Dedifferentiated amniotic fluid mesenchymal stem cell (primary cell): ENCODE data around the gene OR52E6.

ENCODE experiments used
- DNase-seq: peaks from one replicate; pipeline ENCODE4 v3.0.0-alpha.2; 2016; ENCODE audit errors: extremely low spot score

OR52E6 gene

DNA sequence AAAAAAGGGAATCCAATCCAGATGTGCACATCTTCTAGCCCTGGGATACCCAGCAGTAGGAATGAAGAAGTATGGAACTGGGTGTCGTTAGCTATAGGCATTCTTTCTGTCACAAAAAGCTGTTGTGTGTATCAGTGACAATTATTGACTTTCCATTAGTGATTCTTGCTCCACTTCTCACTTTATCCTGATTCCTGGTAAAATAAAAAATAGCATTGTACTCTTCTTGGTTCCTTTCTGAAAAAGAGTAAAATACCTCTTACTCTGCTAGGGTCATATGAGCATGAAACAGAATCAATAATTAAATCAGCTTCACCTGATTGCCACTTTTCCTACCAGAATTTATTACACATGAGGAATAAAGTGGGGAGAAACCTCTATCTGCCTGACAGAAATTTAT is at the start of gene OR52E6:
Gene OR52E6 (minus strand): TSS at position 101 of the 400 bp plus-strand sequence. CDS start 0 bp downstream, at position 101.
- no peak for DNase-seq

DNA sequence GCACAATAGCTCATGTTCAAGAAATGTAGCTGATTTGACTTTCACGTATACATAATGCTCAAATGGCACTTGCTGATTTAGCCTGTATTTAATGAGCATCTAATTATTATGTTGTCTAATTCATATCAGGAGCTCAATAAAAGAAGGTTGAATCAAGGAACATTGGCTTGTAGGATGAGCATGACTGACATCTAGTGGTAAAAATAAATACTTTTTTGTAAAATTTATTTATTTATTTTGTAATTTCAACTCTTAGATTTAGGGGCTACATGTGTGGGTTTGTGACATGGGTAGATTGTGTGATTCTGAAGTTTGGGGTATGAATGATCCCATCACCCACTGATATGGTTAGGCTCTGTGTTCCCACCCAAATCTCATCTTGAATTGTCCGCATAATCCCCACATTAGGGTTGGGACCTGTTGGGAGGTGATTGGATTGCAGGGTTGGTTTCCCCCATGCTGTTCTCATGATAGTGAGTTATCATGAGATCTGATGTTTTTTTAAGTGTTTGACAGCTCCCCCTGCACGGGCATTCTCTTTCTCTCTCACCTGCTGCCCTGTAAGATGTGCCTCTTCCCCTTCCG is 49.6 kb upstream of the OR52E6 start:
- DNase-seq: peak; percentile 16

DNA sequence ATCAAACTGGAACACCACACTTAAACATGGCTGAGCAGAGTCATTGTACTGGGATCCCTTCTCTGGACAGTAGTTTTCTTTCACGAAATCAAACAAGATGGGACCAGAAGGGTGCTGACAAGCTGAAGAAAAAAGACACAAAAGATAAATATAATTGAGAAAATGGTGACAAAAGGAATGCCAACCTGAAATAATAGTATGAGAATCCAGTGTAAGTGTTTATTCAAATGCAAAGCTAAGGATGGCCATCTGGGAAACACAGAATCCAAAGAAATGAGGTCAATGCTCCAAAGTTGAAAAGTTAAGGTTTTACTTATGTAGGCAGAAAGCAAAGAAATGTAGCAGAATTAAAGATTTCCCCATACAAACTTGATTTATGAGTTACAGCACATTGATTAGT is 46.0 kb upstream of the OR52E6 start:
- no peak for DNase-seq

DNA sequence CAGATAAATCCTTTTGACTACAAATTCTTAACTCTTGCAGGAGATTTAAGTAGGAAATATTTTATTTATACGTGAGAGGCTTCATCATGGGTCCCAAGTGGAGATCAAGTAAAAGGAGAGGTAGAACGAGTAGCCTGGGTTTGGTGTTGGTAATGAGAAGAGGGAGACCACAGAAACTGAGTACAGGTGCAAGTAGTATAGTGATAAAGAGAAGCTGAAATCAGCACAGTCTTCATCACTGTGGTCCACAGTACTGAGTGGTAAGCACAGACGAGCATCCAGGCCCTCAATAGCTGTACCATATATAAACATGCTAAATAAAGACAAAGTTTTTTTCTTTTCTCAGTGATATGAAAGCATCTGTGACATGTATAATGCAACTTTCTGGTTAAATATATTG is 45.5 kb upstream of the OR52E6 start:
- no peak for DNase-seq

DNA sequence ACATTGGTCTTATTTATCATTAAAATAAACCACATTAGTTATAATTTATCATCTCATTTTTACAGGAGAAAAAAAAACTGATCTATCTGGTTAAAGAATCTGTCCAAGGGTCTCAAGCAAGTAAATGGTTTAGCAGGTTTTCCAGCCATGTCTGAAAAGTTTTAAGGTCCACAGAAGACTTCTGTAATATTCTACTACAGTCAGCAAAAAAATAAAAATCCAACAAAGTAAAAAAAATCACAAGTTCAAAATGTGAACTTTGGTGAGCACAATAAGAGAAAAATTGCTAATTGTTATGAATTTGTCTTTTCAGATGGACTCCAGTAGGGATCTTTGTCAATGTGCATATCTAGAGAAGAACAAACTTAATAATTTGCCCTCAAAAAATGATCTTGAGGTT is 40.1 kb upstream of the OR52E6 start:
- DNase-seq: no peak

DNA sequence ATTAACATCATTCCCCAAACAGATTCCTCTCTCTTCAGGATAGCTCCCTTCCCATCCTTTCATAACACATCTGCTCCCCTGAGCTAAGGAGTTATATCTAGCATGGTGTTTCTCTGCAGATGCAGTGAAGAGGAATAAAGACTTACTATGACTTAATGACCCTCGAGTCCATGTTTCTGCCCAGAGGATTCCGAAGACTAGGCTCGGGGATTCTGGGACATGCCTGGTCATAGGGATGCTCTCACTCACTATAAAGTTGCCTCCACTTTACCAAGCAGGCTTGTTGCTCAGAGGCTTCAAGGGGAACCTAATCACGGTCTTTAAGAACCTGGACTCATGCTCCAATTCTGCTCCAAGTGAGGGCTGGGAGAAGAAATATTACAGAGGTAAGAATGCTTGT is 38.6 kb upstream of the OR52E6 start, which contains the start of gene OR52E4:
Gene OR52E4 (plus strand): TSS at position 301 of the 400 bp plus-strand sequence. CDS start 3,664 bp downstream, outside the sequence.
- no peak for DNase-seq

DNA sequence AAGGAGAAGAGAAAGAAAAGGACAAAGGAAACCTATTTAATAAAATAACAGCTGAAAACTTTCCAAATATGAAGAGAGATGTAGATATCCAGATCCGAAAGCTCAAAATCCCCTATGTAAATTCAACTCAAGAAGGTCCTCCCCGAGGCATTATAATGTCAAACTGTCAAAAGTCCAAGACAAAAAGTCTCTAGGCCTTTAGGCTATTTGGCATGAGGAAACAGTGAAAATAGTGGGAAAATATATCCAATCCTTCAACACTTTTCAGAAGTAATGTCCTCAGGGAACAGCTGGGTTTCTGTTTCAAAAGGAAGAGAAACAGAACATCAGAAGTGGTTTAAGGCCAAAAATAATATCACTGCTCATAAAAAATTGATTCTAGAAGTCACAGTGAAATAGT is 36.9 kb upstream of the OR52E6 start:
- DNase-seq: no peak

DNA sequence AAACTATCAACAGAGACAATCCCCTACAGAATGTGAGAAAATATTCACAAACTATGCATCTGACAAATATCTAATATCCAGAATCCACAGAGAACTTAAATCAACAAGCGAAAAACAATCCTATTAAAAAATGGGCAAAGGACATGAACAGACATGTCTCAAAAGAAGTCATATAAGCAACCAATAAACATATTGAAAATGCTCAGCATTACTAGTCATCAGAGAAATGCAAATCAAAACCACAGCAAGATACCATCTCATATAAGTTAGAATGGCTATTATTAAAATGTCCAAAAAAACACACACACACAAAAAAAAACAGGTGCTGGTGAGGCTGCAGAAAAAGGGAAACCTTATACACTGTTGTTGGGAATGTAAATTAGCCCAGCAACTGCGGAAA is 24.1 kb upstream of the OR52E6 start:
- no peak for DNase-seq

DNA sequence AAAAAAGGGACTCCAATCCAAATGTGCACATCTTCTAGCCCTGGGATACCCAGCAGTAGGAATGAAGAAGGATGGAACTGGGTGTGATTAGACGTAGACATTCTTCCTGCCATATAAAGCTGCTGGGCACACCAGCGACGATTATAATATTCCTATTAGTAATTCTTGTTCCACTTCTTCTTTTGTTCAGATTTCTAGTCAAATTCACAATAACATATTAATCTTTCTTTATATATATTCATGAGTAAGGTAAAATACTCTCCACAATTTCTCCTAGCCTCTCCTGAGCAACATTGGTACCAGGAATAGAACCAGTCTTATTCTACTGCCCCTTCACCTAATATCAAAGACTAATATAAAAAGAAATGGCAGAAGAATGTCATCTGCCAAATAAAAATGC is 15.9 kb upstream of the OR52E6 start, which contains the start of gene OR52E8:
Gene OR52E8 (minus strand): TSS at position 101 of the 400 bp plus-strand sequence. CDS start 0 bp downstream, at position 101.
- DNase-seq: no peak

DNA sequence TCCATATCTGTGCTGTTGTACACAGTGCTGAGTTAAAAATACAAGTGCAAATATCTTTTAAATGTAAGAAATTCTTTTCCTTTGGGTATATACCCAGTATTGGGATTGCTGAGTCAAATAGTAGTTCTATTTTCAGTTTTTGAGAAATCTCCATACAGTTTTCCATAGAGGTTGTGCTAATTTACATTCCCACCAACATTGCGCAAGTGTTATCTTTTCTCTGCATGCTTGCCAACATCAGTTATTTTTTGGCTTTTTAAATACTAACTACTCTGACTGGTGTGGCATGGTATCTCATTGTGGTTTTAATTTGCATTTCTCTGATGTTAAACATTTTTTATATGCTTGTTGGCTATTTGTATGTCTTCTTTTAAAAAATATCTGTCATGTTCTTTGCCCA is 9.3 kb upstream of the OR52E6 start:
- no peak for DNase-seq

DNA sequence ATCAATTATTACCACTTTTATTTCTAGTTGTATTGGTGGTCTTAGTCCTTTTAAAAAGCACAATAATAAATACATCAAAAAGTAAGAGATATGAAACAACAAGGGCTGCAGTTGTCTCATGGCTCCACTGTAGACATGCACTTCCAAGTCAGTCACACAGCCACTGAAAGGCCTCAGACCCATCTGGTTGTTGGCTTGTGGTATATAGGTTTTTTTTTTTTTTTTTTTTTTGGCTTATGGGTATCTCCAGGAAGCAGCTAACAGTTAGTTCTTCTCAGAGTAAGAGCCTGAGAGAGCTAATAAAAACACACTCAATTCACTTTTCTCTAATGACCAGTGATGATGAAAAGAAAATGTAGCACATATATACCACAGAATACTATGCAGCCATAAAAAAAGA is 6.0 kb upstream of the OR52E6 start:
- no peak for DNase-seq

DNA sequence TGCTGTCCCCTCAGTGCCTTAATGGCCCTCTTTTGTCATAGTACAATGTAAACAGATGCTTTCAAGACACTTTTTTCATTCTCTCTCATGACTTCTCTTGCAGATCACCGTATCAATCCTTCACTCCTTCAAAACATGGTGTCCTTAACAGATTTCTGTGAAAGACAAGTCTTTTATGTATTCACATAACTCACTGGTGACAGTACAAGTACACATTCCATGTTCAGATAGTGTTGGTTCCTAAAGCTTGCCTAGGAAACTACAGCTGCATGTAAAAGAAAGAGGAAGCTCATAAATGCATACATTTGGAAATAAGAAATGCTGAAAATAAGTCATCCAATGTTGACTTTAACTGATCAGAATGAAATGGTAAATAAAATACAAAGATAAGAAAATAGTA is 5.0 kb upstream of the OR52E6 start:
- DNase-seq: no peak

DNA sequence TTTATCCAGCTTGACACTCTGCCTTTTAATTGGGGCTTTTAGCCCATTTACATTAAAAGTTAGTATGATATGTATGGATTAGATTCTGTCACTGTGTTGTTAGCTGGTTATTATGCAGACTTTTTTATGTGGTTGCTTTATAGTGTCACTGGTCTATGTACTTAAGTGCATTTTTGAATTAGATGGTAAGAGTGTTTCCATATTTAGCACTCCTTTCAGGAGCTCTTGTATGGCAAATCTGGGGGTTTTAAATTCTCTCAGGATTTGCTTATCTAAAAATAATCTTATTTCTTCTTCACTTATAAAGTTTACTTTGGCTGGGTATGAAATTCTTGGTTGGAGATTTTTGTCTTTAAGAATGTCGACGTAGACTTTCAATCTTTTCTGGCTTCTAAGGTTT is 4.0 kb downstream of the OR52E6 start:
- no peak for DNase-seq

DNA sequence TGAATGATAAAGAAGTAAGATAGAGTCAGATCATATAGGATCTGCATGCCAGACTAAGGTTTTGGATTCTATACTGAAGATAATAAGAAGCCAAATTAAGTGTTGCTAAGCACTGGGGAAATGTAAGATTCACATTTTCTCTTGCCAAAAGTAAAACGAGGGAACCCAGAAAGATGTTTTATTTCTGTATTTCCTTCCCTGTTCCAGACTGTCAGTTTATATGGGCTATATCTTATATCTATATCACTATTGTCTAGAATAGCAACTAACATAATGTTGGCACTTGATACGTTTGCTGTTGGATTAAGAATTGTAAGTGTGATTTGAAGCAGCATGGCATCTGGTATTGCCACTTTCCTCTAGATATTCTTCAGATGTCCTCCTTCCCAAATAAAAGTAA is 8.3 kb downstream of the OR52E6 start:
- DNase-seq: no peak

DNA sequence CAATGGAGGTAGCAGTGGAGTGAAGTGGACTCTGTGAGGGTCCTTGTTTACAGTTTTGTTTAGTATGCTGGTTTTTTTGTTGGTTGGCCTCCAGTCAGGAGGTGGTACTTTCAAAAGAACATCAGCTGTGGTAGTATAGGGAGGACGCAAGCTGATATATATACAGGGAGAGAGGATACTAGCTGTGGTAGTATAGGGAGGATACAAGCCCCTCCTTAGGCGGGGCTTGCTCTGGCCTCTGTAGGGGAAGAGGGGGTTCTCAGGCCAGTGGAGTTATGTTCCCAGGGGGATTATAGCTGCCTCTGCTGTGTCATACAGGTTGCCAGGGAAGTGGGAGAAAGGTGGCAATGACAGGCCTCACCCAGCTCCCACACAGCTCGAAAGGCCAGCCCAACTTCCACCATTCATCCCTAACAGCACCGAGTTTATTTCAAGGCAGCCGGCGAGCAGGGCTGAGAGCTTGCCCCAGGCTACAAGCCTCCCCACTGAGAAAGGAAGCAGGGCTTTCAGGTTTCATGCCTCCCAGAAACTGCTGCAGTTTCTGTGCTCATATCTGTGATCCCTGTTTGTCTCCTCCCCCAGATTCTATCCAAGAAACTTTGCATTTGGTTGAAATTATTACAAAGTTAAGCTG is 10.4 kb downstream of the OR52E6 start:
- DNase-seq: no peak

DNA sequence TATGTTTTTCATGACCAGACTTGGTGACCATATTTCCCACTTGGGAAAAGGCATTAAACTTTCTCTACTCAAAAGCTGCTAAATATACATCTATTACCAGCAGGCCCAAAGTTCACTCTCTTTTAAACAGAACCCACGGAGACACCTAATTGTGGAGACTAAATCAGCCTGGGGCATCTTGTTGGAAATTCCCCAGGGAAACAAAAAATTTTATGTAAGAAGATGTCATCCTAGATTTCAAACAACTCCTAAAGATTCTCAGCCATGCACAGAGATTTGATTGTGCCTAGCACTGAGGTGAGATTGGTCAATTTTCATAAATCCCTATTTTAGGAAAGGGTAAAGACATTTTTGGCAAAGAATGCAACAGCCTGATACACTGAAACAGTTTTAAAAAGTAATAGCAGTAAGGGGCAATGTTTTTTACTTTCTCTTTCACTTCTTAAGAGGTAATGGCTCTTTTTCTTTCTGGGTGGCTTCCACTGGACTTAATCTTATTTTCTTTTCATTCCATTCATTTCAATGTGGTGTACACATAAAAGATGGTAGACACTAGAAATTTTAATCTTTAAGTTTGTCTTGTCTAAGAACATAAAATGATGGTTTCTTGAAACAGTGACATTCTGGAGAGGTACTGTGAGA is 23.3 kb downstream of the OR52E6 start:
- no peak for DNase-seq

DNA sequence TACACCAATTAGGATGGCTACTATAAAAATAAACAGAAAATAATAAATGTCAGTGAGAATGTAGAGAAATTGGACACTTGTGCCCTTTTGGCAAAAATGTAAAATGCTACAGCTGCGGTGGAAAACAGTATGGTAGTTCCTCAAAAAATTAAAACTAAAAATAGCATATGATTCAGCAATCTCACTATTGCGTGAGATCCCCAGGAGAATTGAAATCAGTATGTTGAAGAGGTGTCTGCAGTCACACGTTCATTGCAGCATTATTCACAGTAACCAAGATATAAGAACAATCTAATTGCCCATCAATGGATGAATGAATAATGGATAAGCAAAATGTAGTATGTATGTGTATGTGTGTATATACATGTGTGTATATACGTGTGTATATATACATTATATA is 26.2 kb downstream of the OR52E6 start:
- no peak for DNase-seq

DNA sequence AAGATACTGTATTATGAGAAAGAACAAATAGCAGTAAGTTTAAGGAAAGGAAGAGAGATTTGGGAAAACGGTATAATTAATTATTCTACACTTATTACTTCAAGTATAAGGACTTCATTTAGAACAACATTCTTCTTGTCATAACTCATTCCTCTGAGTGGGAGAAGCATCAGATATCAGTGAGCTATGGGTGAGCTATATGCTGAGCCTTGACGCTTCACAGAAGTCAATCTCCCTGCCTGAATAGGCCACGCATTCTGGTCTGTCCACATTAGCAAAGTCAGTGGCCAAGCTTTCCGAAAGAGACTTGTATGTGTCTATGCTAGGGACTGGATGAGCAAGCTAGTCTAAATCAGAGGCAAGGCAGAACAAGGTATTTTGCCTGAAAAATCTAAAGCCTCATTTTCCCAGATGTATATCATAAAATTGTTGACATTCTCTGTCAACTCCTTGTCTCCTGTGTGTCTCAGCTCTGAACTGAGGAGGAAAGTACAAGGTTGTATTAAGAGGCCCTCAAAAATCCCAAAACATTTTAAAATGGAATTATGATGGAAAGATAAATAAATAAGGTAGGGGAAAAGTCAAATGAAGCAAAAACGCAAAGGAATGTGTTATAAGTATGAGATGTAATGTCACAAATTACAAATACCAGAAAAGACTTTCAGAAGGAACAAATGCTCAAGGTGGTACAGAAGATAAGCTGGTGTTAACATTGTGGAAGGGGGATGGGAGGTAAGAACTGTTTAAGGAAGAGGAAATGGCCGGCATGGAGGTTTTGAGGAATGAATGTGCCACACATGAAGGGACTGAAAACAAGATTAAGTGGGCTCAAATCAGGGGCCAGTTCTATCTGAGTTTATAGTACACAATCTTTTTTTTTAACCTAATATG is 31.5 kb downstream of the OR52E6 start:
- no peak for DNase-seq

DNA sequence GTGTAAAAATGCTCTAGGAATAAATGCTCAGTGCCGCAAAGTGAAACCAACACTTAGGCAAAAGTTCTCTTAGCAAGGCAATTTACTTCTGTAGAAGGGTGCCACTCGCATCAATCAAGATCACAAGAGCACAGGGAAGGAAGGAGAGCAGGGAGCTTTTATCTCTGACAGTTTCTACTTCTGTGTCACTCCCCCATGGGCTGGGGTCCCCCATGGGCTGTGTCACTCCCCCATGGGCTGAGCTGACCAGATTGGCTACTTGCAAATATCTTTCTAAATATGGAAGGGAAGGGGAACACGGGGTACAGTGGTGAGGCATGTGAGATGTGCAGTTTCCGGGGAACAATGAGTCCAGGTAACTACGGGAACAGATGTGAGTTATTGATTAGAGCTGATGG is 32.6 kb downstream of the OR52E6 start:
- no peak for DNase-seq

DNA sequence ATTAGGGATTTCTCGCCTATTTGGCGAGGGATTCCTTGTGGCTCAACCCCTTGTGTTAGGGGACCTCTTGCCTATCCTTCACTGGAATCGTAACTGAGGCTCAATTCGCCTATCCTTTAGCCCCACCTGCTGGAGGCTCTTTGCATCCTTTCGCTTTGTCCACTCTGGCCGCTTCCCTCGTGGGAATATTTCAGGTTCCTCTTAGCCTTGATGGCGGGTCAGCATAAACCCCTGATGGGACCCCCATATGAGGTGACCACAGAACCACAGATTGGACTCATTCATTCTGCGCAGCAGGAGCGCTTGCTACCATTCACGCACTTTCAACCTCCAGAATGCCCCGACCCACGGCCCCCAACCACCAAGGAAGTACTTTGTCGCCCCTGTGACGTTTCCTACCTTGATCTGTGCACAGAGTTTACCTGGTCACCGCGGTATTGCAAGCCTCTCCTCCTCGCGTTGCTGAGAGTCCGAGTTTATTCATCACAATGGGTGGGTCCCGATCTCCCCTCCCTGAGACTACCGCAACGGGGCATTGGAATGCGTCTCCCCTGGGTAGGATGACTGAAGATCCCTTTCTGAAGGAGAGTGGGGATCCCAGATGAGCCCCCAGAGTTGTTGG is 33.1 kb downstream of the OR52E6 start, which contains the start of gene OR52N2:
Gene OR52N2 (plus strand): TSS at position 425 of the 622 bp plus-strand sequence. CDS start 11,412 bp downstream, outside the sequence.
- peak; percentile 77 for DNase-seq

DNA sequence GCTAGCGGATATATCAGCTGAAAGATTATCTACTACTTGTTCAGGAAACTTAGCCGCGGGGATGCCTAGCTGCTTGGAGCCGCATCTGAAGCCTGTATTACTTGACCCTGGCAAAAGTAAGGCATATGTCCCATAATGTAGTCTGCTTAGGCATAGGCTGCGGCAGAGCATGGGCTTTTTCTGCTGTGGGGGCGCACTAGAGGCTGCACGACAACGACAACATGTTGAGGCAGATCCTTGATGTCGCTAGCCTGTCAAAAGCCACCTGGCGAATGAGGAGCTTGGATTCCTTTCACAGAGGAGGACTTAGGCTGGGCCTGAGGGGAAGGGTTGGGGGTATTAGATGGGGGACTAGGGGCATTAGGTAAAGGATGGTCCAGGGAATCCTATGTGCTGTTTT is 34.1 kb downstream of the OR52E6 start:
- DNase-seq: no peak

DNA sequence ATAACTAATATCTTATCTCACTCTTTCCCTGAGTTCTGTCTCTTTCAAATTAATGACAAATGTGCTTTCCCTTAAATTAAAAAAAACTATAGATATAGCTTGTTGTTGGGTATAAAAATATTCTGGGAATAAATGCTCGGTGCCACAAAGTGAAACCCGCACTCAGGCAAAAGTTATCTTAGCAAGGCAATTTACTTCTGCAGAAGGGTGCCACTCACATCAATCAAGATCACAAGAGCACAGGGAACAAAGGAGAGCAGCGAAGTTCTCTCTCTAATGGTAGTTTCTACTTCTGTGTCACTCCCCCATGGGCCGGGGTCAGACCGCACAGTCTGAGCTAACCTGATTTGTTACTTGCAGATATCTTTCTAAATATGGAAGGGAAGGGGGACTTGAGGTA is 37.7 kb downstream of the OR52E6 start:
- no peak for DNase-seq
